Measurements from ENCODE around the gene PLA2G4B.

The PLA2G4B gene

GRCh38 chr15:41832875-41833274 is 5.8 kb upstream of the PLA2G4B start:
- peak overlapping the region; percentile 75 for H3K4me2 ChIP-seq (ENCODE audit: low read depth, low read length, poor library complexity, severe bottlenecking)
- peaks cover 12% of the 10 kb centered on the region for H3F3A ChIP-seq (ENCODE audit: low read depth)
- H4K20me1 ChIP-seq (ENCODE audit: insufficient read depth, low read length, poor library complexity, severe bottlenecking): no peaks in the 10 kb centered on the region
- TF ChIP-seq CTCF (conservative IDR thresholded peaks at IDR 0.05; ENCODE audit: low read length): no peak
- no peak for TF ChIP-seq EZH2phosphoT487 (IDR thresholded peaks at IDR 0.05; ENCODE audit: borderline replicate concordance)
- H3K36me3 ChIP-seq (ENCODE audit: insufficient read depth, low read length): no peaks in the 10 kb centered on the region
- peaks cover 42% of the 10 kb centered on the region for H3K79me2 ChIP-seq (ENCODE audit: insufficient read depth, low read length)
- no peaks in the 10 kb centered on the region for H3K27me3 ChIP-seq (ENCODE audit: insufficient read depth, low read length, poor library complexity, severe bottlenecking)
- no peaks in the 10 kb centered on the region for H3K9me3 ChIP-seq (ENCODE audit: insufficient read depth, low read depth, low read length)
- H3K4me1 ChIP-seq (ENCODE audit: insufficient read depth, low read length, poor library complexity, severe bottlenecking): peaks cover 72% of the 10 kb centered on the region
- no peak overlapping the region for H2AFZ ChIP-seq (ENCODE audit: low read length)
- peak overlapping the region; percentile 21 for H3K4me3 ChIP-seq (ENCODE audit: low read length, poor library complexity, severe bottlenecking)
- H3K9me2 ChIP-seq (replicated peaks; ENCODE audit: low read depth, low read length): no peaks in the 10 kb centered on the region
- H3K9ac ChIP-seq (ENCODE audit: low read depth, low read length, poor library complexity, severe bottlenecking): peak overlapping the region; percentile 45

GRCh38 chr15:41834096-41834495 is 4.6 kb upstream of the PLA2G4B start:
- Histone ChIP-seq H3K9me2 (replicated peaks; ENCODE audit: low read depth, low read length) (no peaks in the 10 kb centered on the region), H3K36me3 (ENCODE audit: insufficient read depth, low read length) (no peaks in the 10 kb centered on the region), H3K4me3 (ENCODE audit: low read length, poor library complexity, severe bottlenecking) (no peak overlapping the region), H3K4me1 (ENCODE audit: insufficient read depth, low read length, poor library complexity, severe bottlenecking) (peaks cover 66% of the 10 kb centered on the region), H3K27me3 (ENCODE audit: insufficient read depth, low read length, poor library complexity, severe bottlenecking) (no peaks in the 10 kb centered on the region), H3K79me2 (ENCODE audit: insufficient read depth, low read length) (peaks cover 32% of the 10 kb centered on the region), H4K20me1 (ENCODE audit: insufficient read depth, low read length, poor library complexity, severe bottlenecking) (no peaks in the 10 kb centered on the region), H3F3A (ENCODE audit: low read depth) (peaks cover 12% of the 10 kb centered on the region), H3K9me3 (ENCODE audit: insufficient read depth, low read depth, low read length) (no peaks in the 10 kb centered on the region), H3K4me2 (ENCODE audit: low read depth, low read length, poor library complexity, severe bottlenecking) (no peak overlapping the region), H2AFZ (ENCODE audit: low read length) (no peak overlapping the region), H3K9ac (ENCODE audit: low read depth, low read length, poor library complexity, severe bottlenecking) (no peak overlapping the region)
- no peak for TF ChIP-seq EZH2phosphoT487 (IDR thresholded peaks at IDR 0.05; ENCODE audit: borderline replicate concordance)
- no peak for TF ChIP-seq CTCF (conservative IDR thresholded peaks at IDR 0.05; ENCODE audit: low read length)

GRCh38 chr15:41836073-41836472 is 2.6 kb upstream of the PLA2G4B start:
- peaks cover 46% of the 10 kb centered on the region for H3K4me1 ChIP-seq (ENCODE audit: insufficient read depth, low read length, poor library complexity, severe bottlenecking)
- H3K9me2 ChIP-seq (replicated peaks; ENCODE audit: low read depth, low read length): no peaks in the 10 kb centered on the region
- peak overlapping the region; percentile 36 for H3K4me2 ChIP-seq (ENCODE audit: low read depth, low read length, poor library complexity, severe bottlenecking)
- H3F3A ChIP-seq (ENCODE audit: low read depth): peaks cover 10% of the 10 kb centered on the region
- peaks cover 17% of the 10 kb centered on the region; the same call in 1 of the 2 replicates for H3K79me2 ChIP-seq (ENCODE audit: insufficient read depth, low read length)
- no peaks in the 10 kb centered on the region for H4K20me1 ChIP-seq (ENCODE audit: insufficient read depth, low read length, poor library complexity, severe bottlenecking)
- H3K4me3 ChIP-seq (ENCODE audit: low read length, poor library complexity, severe bottlenecking): no peak overlapping the region
- peak overlapping the region; percentile 4 for H3K9ac ChIP-seq (ENCODE audit: low read depth, low read length, poor library complexity, severe bottlenecking)
- no peak overlapping the region for H2AFZ ChIP-seq (ENCODE audit: low read length)
- no peaks in the 10 kb centered on the region for H3K27me3 ChIP-seq (ENCODE audit: insufficient read depth, low read length, poor library complexity, severe bottlenecking)
- H3K36me3 ChIP-seq (ENCODE audit: insufficient read depth, low read length): no peaks in the 10 kb centered on the region
- no peak for TF ChIP-seq CTCF (conservative IDR thresholded peaks at IDR 0.05; ENCODE audit: low read length)
- no peak for TF ChIP-seq EZH2phosphoT487 (IDR thresholded peaks at IDR 0.05; ENCODE audit: borderline replicate concordance)
- H3K9me3 ChIP-seq (ENCODE audit: insufficient read depth, low read depth, low read length): no peaks in the 10 kb centered on the region
